ENCODE data around the gene SHFL.

Gene SHFL

DNA sequence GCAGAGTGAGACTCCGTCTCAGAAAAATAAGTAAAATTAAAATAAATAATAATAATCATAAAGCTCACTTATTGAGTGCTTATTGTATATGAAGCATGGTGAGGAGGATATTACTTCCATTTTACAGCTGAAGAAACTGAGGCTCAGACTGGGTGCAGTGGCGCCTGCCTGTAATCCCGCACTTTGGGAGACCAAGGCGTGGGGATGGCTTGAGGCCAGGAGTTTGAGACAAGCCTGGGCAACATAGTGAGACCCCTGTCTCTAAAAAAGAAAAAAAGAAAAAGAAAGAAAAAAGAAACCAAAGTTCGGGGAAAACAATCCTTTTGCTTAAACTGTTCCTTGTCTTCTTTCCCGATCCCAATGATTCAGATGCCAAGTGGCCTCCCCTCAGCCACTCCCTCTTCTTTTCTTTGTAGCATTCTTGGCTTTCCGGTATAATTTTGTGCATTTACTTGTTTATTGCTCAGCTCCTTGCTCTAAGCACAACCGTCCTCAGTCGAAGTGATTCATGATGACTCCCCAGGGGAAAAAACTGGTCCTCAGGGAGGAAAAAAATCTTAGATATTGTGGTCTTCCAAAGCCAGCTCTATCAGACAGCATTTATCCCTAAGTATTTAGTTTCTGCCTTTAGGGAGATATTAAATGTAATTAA lies 34.5 kb downstream of the SHFL start:
- H3K4me3 ChIP-seq (ENCODE audit: low read depth, low read length): no peak overlapping the region
- peak; percentile 65 for DNase-seq (ENCODE audit: low read depth)

DNA sequence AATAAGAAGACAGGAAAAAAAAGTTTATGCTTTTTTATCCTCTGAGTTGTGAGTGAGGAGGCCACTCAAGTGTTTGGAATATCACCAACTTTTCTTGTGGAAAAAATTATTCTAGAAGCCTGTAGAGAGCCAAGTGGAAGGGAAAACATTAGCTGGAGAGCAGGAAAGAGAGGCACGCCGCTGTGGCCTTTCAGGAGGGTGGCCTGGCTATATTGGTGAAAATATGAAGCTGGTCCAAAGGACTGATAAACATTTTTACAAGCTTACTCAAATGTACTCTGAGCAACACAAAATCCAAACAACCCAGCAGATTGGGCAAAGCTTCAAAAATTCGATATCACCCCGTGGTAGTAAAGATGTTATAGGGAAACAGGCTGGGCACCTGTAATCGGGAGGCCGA lies 35.9 kb downstream of the SHFL start:
- DNase-seq (ENCODE audit: low read depth): no peak
- H3K4me3 ChIP-seq (ENCODE audit: low read depth, low read length): no peak overlapping the region

DNA sequence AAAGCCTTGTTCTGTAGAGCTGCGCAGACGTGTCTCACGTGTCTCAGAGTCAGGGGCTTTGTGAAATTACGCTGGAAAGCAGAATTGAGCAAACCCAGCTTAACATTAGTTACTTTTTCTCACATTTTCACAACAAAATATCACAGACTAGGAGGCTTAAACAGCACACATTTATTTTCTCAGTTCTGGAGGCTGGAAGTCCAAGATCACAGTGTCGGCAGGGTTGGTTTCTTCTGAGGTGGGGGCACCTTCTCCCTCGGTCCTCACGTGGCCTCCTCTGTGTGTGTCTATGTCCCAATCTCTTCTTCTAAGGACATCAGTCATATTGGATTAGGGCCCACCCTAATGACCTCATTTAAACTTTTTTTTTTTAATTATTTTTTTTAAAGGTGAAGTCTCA lies 38.3 kb downstream of the SHFL start:
- DNase-seq (ENCODE audit: low read depth): no peak
- H3K4me3 ChIP-seq (ENCODE audit: low read depth, low read length): no peak overlapping the region

DNA sequence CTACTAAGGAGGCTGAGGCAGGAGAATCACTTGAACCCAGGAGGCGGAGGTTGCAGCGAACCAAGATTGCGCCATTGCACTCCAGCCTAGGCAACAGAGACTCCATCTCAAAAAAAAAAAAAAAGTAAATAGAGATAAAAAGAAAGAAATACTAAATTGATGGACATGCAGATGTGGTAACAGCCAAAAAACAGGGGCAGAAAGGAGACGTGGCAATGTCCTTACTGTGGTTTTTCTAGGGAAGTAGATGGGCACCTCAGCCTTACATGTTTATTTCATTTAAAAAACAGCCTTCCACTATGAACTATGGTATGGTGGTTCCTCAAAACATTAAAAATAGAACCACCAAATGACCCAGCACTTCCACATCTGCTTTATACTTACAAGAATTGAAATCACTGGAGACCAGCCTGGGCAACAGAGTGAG lies 40.1 kb downstream of the SHFL start:
- DNase-seq (ENCODE audit: low read depth): no peak
- no peak overlapping the region for H3K4me3 ChIP-seq (ENCODE audit: low read depth, low read length)

DNA sequence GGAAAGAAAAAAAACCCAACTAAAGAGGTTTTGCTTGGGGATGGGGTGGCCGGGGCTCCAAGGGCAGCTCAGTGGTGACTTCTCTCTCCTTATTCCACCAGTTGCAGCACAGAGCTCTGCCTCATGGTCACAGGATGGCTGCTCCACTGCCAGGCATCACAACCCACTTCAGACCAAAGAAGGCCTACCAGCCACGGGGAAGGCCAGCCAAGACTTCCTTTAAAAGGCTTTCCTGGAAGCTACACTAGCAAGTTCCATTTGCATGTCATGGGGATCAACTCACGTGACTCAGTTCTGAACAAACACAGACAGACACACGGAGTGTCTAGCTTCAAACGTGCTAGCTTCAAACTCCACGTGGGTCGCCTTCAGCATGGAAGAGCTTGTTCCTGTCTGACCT lies 46.8 kb downstream of the SHFL start:
- no peak overlapping the region for H3K4me3 ChIP-seq (ENCODE audit: low read depth, low read length)
- no peak for DNase-seq (ENCODE audit: low read depth)

DNA sequence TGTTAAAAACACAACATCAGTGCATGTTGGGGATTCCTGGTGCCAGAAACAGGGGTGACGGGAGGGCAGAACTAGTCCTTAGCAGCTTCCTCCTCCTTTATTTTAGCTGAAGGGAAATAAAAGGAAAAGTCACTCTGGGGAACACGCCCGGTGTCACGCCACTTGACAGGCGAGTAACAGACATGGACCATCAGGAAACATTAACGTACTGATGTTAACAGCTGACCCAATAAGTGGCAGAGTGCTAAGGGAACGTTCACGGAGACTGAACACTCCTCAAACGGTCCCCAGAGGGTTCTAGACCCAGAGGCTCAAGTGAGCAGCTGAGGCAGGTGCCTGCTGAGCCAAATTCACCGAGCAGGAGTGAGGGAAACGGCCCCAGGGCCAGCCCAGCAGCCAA lies 47.5 kb downstream of the SHFL start:
- DNase-seq (ENCODE audit: low read depth): no peak
- no peak overlapping the region for H3K4me3 ChIP-seq (ENCODE audit: low read depth, low read length)

DNA sequence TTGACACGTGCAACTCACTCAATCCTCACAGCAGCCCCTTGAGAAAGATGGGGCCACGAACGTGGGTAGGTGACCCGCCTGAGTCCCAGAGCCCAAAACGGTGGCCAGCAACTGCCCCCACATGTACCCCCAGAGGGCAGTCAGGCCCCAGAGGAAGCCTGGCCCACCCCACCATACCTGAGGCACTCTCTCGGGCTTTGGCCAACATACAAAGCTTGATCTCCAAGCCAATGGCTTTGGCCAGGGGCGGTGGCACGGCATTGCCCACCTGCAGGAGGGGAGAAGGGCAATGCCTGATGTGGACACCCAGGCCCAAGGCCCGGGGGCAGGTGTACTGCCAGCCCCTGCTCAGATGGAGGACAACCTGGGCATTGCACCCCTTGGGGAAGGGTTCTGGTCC lies 47.9 kb downstream of the SHFL start:
- DNase-seq (ENCODE audit: low read depth): no peak

DNA sequence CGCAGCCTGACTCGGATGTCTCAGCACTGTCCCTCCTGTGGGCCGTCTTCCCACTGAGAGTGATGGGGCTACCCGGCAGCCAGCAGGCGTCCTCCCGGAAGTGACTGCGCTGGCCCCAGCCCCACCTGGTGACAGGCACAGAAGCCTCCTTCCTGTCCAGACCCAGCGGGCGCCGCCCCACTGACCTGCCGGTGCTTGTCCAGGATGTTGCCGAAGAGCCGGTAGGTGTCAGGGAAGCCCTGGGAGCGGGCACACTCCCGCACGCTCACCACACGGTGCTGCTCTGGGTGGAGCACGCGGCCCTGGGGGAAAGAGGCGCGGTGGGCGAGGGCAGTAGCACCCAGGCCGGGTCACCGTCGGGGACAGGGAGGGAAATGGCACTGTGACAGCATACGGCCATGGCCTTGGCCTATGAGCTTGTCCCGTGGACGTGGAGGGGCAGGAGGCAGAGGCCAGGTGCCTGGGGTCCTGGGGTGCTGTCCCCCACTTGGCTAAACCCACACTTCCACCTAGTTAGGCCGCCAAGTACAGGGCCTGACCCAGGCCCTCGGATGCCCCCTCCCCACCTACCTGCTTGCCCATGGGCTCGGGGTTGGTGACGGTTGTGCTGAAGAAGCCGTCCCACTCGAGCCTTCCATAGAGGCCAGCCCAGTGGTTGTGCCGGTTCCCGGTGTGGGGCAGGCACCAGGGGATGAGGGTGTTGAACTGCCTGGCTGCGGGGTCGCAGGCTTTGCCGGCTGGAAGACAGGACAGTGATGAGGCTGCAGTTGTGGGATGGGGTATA lies 49.6 kb downstream of the SHFL start:
- no peak for DNase-seq (ENCODE audit: low read depth)

More for the DNA sequence above, 47.9 kb downstream of the SHFL start:
- H3K4me3 ChIP-seq (ENCODE audit: low read depth, low read length): no peak overlapping the region

DNA sequence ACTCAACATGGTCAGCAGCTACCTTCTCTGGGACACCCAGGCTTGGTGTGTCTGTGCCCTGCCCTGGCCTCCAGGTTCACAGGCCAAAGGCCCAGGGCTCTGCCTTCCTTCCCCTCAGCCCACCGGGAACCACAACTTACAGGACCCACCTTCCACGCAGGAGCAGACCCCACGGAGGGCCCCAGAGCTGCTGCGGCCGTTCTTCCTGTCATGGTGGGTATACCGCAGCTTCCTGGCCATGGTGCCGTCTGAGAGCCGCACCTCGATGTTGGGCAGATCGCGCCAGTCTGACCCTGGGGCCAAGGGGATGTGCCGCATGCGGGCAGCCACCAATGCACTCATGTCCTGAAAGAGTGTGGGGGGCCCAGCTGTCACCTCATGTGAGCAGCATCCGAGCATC lies 50.8 kb downstream of the SHFL start:
- no peak for DNase-seq (ENCODE audit: low read depth)

More for the DNA sequence above, 49.6 kb downstream of the SHFL start:
- no peak overlapping the region for H3K4me3 ChIP-seq (ENCODE audit: low read depth, low read length)

DNA sequence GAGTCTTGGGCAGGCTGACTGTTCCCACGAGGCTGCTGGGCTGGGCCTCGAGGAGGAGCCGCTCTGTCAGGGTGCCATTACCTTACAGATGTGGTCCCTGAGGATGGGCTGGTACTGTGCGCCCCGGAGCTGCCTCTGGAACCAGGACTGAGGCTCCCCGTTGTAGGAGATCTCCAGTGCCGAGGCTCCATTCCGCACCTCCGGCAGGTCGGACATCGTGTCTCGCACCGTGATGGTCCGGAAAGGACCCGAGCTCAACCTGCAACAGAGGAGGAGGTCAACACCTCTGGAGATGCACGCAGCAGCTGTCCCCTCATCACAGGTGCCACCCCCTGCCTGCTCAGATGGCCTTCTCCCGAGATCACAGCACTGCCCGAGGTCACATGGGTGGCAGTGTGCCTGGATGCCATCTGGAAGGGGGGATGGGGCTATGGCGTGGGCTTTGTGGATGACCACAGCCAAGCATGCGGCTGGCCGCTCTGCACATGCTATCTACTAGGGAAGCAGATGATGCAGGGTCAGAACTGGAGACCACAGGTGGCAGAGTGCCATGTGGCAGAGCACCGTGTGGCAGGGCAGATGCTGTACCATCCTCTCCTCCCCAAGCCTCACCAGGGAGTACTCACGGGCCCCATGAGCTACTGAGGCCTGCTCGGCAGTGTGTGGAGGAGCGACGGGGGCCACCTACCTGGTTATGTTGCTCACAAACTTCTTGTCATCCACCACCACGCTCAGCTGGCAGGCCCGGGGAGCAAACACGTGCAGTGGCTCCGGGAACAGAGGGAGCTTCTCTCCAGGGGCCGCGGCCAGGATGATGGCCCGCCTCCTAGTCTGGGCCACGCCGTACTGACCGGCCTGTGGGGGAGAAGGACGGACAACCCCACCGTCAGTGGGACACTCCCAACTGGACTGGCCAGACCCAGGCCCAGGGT lies 51.9 kb downstream of the SHFL start:
- H3K4me3 ChIP-seq (ENCODE audit: low read depth, low read length): no peak overlapping the region
- DNase-seq (ENCODE audit: low read depth): no peak

More for the DNA sequence above, 50.8 kb downstream of the SHFL start:
- H3K4me3 ChIP-seq (ENCODE audit: low read depth, low read length): no peak overlapping the region

DNA sequence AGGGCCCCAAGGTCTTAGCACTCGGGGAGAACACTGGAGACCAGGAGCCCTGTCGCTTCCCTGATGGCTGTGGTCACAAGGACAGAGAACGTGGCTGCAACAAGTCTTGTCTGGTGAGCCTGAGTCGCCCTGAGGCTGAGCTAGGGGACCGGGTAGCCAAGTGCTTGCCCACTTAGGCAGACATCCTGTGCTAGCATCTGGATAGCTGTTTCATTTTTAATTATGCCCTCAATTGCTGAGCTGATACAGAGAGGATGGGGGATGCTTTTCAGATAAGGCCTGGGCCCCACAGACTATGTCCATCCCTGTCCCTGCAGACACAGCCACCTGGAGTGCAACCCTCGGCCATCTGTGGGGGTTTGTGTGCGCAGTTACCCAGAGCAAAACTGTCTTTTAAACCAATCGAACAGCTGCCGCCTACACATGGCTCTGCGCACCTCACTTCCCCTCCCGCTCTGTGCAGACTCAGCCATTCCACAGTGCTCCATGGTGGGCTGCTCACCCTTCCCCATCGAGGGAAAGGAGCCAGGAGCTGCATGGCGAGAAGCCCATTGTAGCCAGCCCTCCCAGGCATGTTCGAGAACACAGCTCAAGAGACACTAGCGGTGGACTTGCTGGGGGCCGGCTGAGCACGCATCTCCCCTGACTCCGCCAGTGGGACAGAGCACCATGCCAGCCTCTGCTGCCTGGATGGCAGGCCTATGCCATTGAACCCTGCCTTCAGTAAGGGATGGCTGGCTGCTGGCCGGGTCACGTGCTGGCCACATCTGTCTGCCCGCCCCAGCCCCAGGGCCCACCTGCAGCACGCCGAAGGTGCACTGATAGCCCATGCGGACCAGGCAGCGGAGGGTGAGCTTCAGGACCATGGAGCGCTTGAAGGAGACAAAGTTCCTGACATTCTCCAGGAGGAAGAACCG lies 53.0 kb downstream of the SHFL start:
- DNase-seq (ENCODE audit: low read depth): no peak
- H3K4me3 ChIP-seq (ENCODE audit: low read depth, low read length): no peak overlapping the region

DNA sequence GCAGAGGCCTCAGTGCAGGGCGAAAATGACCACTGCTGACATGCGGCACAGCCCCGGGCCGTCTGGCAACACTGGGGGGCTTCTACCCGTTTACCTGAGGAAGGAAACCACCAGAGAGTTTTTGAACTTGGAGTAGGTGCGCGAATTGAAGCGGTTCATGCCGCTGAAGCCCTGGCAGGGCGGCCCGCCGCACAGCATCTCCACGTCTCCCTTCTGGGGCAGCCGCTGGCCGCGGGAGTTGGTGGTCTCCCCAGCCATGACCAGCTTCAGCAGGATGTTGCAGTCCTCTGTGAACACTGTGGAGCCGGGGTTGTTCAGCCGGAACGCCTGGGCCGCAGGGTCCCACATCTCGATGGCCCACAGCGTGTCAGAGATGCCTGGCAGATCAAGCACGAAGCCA lies 53.8 kb downstream of the SHFL start:
- DNase-seq (ENCODE audit: low read depth): no peak
- H3K4me3 ChIP-seq (ENCODE audit: low read depth, low read length): no peak overlapping the region

DNA sequence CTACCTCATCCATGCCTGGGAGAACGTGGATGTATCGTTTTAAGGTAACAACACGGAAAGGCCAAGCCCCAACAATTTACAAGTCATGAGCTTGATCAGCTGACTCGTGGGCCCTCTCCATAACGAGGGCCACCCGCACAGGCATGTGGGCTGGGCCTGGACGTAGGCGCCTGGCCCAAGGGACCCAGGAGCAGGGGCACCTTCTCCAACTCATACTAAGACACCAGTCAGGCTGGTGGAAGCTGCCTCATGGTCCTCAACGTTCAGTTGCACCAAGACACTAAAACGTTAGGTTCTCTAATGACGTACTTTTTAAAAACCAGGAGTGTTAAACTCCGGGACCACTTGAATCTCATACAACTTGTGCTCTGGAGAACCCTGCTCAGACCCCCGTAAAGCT lies 55.4 kb downstream of the SHFL start:
- no peak for DNase-seq (ENCODE audit: low read depth)
- no peak overlapping the region for H3K4me3 ChIP-seq (ENCODE audit: low read depth, low read length)

DNA sequence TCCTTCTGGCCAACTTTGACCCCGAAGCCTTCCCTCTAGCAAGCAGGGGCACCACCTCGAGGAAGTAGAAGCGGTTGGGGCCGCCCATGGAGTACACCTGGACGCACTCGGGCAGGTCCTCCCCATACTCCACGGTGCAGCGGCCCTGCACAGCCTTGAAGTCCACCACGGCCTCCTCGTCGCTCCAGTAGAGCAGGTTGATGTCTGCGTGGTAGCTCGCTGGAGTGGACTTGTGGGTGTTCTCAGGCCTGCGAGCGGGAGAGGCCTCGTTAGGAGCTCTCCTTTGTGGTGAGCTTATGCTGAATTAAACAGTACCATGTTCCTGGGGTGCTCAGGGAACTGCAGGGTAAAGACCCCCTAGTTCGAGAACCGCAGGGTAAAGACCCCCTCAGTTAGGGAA lies 55.9 kb downstream of the SHFL start:
- no peak for DNase-seq (ENCODE audit: low read depth)
- no peak overlapping the region for H3K4me3 ChIP-seq (ENCODE audit: low read depth, low read length)
